ENCODE measurements around the gene SIX1. TPM values are rescaled to one million over a fixed set of nuclear protein-coding genes. Genes with fewer than 3 reads are reported as not detected.

SIX1 gene
- total and polyA plus RNA-seq, 2 experiments from 2014 or later, result 11.4 to 11.7 TPM

- TF ChIP-seq EZH2 (IDR thresholded peaks at IDR 0.05; ENCODE audit: insufficient read depth, poor library complexity, severe bottlenecking) (no peak), EZH2phosphoT487 (IDR thresholded peaks at IDR 0.05; ENCODE audit: insufficient read depth, low read depth) (no peak)
- no peaks in the 10 kb centered on the region for H3K36me3 ChIP-seq (ENCODE audit: low read depth)
- peak overlapping the region; percentile 88 for H3K4me2 ChIP-seq (ENCODE audit: unreplicated experiment)
- peaks cover 59% of the 10 kb centered on the region for H3K79me2 ChIP-seq (ENCODE audit: insufficient read depth)
- H3F3A ChIP-seq (ENCODE audit: insufficient read depth), result peaks cover 16% of the 10 kb centered on the region
- peak overlapping the region; percentile 87 for H3K27ac ChIP-seq
- no peaks in the 10 kb centered on the region for H4K20me1 ChIP-seq (ENCODE audit: insufficient read depth)
- H3K9me2 ChIP-seq (ENCODE audit: insufficient read depth), result no peaks in the 10 kb centered on the region
- WGBS, 2 experiments (ENCODE audit: low coverage in 1 of 2, low lambda C conversion rate in 2 of 2, missing lambda C conversion rate in 2 of 2), result 10 to 13% methylated on average over 21 of the region's 21 CpGs
- peak overlapping the region; percentile 80 for H2AFZ ChIP-seq
- H3K27me3 ChIP-seq (replicated peaks; ENCODE audit: insufficient read depth), result peaks cover 23% of the 10 kb centered on the region
- peak overlapping the region; percentile 78 for H3K4me3 ChIP-seq
- peaks cover 30% of the 10 kb centered on the region for H3K4me1 ChIP-seq (ENCODE audit: insufficient read depth)
- H3K9me3 ChIP-seq (ENCODE audit: low read depth), result no peaks in the 10 kb centered on the region
- DNase-seq, result peak; percentile 42
- in situ Hi-C loops (cut with MboI), result no loop called here
- H3K9ac ChIP-seq, result peak overlapping the region; percentile 88
Measured at GRCh38 chr14:60647837-60648248, 1.4 kb downstream of the SIX1 start.

DNA sequence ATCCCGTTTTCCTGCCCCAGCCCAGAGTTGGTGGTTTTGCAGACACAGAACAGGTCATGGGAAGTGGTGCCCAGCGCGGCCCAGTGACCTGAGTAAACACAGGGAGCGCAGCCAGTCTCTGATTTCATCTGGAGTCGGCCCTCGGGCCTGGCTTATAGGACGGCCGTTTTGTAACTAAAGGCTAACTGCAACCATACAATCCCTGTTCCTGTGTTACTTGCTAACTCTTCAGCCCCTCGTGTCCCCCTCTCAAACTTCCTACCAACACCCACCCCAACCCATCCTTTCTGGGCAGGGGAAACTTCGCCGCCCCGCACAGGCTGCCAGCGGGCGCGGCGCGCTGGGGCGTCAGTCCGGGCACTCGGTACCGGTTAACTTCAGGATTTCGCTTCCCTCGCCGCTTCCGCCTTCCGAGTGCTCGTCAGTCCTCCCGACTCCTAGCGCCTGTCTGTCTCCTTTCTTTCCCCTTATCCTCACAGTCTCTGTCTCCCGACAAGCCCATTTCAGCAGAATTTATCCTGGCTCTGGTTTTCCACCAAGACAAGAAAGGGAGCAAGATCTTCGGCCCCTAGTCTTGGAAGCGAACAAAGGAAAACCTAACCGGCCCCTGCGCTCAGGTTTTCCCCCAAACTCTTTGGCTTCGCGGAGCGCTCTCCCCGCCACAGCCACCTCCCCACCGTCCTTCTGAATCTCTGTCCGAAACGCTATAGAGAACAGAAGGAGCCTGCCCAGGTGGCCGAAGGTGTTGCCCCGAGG, 2.0 kb downstream of the SIX1 start:
- H4K20me1 ChIP-seq (ENCODE audit: insufficient read depth), result no peaks in the 10 kb centered on the region
- peak overlapping the region; percentile 88 for H3K9ac ChIP-seq
- H3K4me2 ChIP-seq (ENCODE audit: unreplicated experiment), result peak overlapping the region; percentile 88
- peak overlapping the region; percentile 80 for H2AFZ ChIP-seq
- H3K9me3 ChIP-seq (ENCODE audit: low read depth), result no peaks in the 10 kb centered on the region
- peaks cover 16% of the 10 kb centered on the region for H3F3A ChIP-seq (ENCODE audit: insufficient read depth)
- H3K36me3 ChIP-seq (ENCODE audit: low read depth), result no peaks in the 10 kb centered on the region
- peaks cover 30% of the 10 kb centered on the region for H3K4me1 ChIP-seq (ENCODE audit: insufficient read depth)
- no peaks in the 10 kb centered on the region for H3K9me2 ChIP-seq (ENCODE audit: insufficient read depth)
- H3K27ac ChIP-seq, result peak overlapping the region; percentile 87
- in situ Hi-C loops (cut with MboI), result no loop called here
- TF ChIP-seq EZH2 (IDR thresholded peaks at IDR 0.05; ENCODE audit: insufficient read depth, poor library complexity, severe bottlenecking) (no peak), EZH2phosphoT487 (IDR thresholded peaks at IDR 0.05; ENCODE audit: insufficient read depth, low read depth) (no peak)
- H3K27me3 ChIP-seq (replicated peaks; ENCODE audit: insufficient read depth), result peaks cover 17% of the 10 kb centered on the region
- peaks cover 64% of the 10 kb centered on the region for H3K79me2 ChIP-seq (ENCODE audit: insufficient read depth)
- peak overlapping the region; percentile 78 for H3K4me3 ChIP-seq
- 6 to 7% methylated on average over 43 of the region's 43 CpGs for WGBS, 2 experiments (ENCODE audit: low coverage in 1 of 2, low lambda C conversion rate in 2 of 2, missing lambda C conversion rate in 2 of 2)
- peak; percentile 91 for DNase-seq

DNA sequence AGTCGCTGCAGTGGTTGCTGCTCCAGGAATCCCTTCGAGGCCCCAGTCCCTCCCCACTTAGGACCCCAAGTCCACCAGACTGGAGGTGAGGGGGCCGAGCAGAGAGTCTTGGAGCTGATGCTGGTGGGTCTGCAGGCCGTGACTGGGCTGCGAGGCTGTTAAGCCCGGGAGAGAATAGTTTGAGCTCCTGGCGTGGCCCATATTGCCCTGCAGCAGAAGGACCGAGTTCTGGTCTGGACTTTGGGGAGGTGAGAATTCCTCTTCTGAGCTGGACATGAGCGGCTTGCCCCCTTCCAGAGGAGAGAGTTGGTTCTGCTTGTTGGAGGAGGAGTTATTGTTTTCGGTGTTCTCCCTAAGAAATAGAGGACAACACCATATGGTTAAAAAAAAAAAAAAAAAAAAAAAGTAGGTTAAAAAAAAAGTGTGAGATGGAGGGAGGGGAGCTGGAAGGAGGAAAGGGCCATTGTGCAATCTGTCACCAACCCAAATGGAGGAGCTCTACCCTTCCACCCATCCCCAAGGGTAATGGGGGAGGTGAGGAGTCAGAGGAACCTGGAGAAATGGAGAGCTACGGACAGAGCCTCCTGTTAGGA, 3.0 kb downstream of the SIX1 start:
- TF ChIP-seq EZH2phosphoT487 (IDR thresholded peaks at IDR 0.05; ENCODE audit: insufficient read depth, low read depth), result no peak
- TF ChIP-seq EZH2 (IDR thresholded peaks at IDR 0.05; ENCODE audit: insufficient read depth, poor library complexity, severe bottlenecking), result no peak
- WGBS, 2 experiments (ENCODE audit: low coverage in 1 of 2, low lambda C conversion rate in 2 of 2, missing lambda C conversion rate in 2 of 2), result 43 to 49% methylated on average over 11 of the region's 11 CpGs
- no peaks in the 10 kb centered on the region for H4K20me1 ChIP-seq (ENCODE audit: insufficient read depth)
- H2AFZ ChIP-seq, result peak overlapping the region; percentile 58; the same call in 1 of the 2 replicates
- H3K9me2 ChIP-seq (ENCODE audit: insufficient read depth), result no peaks in the 10 kb centered on the region
- no peaks in the 10 kb centered on the region for H3K36me3 ChIP-seq (ENCODE audit: low read depth)
- H3F3A ChIP-seq (ENCODE audit: insufficient read depth), result peaks cover 13% of the 10 kb centered on the region
- peaks cover 30% of the 10 kb centered on the region for H3K4me1 ChIP-seq (ENCODE audit: insufficient read depth)
- peak overlapping the region; percentile 87 for H3K27ac ChIP-seq
- peaks cover 8% of the 10 kb centered on the region for H3K27me3 ChIP-seq (replicated peaks; ENCODE audit: insufficient read depth)
- H3K4me3 ChIP-seq, result peak overlapping the region; percentile 78
- H3K9ac ChIP-seq, result peak overlapping the region; percentile 88
- in situ Hi-C loops (cut with MboI), result no loop called here
- H3K9me3 ChIP-seq (ENCODE audit: low read depth), result no peaks in the 10 kb centered on the region
- H3K79me2 ChIP-seq (ENCODE audit: insufficient read depth), result peaks cover 65% of the 10 kb centered on the region
- peak overlapping the region; percentile 88 for H3K4me2 ChIP-seq (ENCODE audit: unreplicated experiment)
- DNase-seq, result peak; percentile 44

DNA sequence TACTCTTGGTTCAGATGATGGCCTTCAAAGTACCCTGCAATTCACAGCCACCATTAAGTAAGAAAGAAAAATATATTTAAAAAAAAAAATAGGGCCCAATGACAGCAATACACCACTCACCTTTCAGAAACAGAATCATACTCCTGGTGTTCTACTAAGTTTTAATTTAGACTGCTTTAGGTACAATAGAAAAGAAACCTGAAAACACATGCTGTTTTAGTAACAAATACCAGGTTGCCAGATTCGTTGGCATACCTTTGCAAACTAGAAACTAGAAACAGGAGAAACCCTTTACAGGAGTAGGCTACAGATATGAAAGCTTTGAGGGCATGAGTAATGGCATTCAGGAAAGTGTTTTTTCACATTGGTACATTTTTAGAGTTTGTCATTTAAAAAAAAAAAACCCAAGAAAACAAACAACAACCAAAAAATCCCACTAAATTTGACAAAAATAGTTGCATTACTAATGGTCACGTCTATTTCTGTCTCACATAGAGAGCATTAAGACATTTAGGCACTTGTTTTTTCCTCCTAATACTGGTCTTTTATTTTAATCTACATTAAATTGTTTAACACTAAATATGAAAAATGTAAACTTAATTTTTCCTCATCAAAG, 4.0 kb downstream of the SIX1 start:
- peak overlapping the region; percentile 87 for H3K27ac ChIP-seq
- WGBS, 2 experiments (ENCODE audit: low coverage in 1 of 2, low lambda C conversion rate in 2 of 2, missing lambda C conversion rate in 2 of 2), result 57 to 67% methylated on average over 2 of the region's 2 CpGs
- peaks cover 30% of the 10 kb centered on the region for H3K4me1 ChIP-seq (ENCODE audit: insufficient read depth)
- TF ChIP-seq EZH2phosphoT487 (IDR thresholded peaks at IDR 0.05; ENCODE audit: insufficient read depth, low read depth), result 0 out of 2 replicates have a peak, but pooled peaks have one; percentile 15
- no peak for TF ChIP-seq EZH2 (IDR thresholded peaks at IDR 0.05; ENCODE audit: insufficient read depth, poor library complexity, severe bottlenecking)
- H3K4me3 ChIP-seq, result peak overlapping the region; percentile 78
- H3K9me3 ChIP-seq (ENCODE audit: low read depth), result no peaks in the 10 kb centered on the region
- peak overlapping the region; percentile 88 for H3K4me2 ChIP-seq (ENCODE audit: unreplicated experiment)
- 0 out of 2 replicates have a peak overlapping the region, but pooled peaks have one; percentile 58 for H2AFZ ChIP-seq
- no peaks in the 10 kb centered on the region for H3K9me2 ChIP-seq (ENCODE audit: insufficient read depth)
- peak; percentile 37 for DNase-seq
- H3K79me2 ChIP-seq (ENCODE audit: insufficient read depth), result peaks cover 65% of the 10 kb centered on the region
- H3K27me3 ChIP-seq (replicated peaks; ENCODE audit: insufficient read depth), result no peaks in the 10 kb centered on the region
- no peaks in the 10 kb centered on the region for H4K20me1 ChIP-seq (ENCODE audit: insufficient read depth)
- in situ Hi-C loops (cut with MboI), result no loop called here
- no peaks in the 10 kb centered on the region for H3K36me3 ChIP-seq (ENCODE audit: low read depth)
- H3F3A ChIP-seq (ENCODE audit: insufficient read depth), result peaks cover 3% of the 10 kb centered on the region; the same call in 1 of the 2 replicates
- H3K9ac ChIP-seq, result peak overlapping the region; percentile 88
